ENCODE measurements around the gene DNAJC18.

DNA sequence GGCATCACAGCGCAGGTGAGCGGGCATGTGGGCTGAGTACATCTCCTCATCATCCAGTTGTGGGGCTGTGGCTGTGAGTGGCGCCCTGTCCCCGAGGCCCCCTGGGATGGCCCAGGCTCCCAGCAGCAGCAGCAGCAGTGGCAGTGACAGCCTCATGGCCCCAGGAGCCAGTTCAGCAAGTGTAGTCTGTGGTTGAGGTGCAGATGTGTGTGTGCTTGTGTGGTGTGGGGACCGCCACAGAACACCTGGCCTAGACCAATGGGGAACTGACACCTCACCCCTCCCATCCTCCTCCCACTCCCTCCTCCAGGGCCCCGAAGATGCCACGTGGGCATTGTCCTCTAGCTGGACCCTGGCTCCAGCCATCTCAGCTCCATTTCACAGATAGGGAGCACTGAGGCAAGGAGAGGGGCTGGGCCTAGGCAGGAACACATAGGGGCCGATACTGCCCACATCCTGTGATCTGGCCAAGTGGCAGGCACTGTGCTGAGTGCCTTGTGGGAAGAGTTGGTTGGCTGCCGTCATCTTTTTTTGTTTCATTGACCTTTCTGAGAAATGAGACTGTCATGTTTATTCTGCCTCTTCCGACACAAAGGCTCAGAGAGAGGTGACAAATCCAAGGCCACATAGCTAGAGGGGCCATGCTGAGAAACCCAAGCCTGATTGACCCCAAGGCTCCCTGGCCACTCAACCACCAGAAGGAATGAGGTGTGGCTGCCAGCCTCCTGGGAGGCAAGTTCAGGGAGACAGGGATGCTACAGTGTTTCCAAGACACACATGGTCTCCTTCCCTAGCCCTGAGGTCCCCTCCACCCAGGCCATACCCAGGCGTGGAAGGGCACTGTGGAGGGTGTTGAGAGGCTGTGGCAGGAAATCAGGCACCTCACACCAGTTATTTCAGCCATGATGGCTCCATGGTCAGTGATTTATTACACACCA, 49.4 kb downstream of the DNAJC18 start, which contains the start of gene MZB1:
- TF ChIP-seq, protein P1, sequence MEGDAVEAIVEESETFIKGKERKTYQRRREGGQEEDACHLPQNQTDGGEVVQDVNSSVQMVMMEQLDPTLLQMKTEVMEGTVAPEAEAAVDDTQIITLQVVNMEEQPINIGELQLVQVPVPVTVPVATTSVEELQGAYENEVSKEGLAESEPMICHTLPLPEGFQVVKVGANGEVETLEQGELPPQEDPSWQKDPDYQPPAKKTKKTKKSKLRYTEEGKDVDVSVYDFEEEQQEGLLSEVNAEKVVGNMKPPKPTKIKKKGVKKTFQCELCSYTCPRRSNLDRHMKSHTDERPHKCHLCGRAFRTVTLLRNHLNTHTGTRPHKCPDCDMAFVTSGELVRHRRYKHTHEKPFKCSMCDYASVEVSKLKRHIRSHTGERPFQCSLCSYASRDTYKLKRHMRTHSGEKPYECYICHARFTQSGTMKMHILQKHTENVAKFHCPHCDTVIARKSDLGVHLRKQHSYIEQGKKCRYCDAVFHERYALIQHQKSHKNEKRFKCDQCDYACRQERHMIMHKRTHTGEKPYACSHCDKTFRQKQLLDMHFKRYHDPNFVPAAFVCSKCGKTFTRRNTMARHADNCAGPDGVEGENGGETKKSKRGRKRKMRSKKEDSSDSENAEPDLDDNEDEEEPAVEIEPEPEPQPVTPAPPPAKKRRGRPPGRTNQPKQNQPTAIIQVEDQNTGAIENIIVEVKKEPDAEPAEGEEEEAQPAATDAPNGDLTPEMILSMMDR (IDR thresholded peaks at IDR 0.05): no peak
- TF ChIP-seq POLR2A (IDR thresholded peaks at IDR 0.05): no peak
